ENCODE results near the gene GARIN3.

The GARIN3 gene

DNA sequence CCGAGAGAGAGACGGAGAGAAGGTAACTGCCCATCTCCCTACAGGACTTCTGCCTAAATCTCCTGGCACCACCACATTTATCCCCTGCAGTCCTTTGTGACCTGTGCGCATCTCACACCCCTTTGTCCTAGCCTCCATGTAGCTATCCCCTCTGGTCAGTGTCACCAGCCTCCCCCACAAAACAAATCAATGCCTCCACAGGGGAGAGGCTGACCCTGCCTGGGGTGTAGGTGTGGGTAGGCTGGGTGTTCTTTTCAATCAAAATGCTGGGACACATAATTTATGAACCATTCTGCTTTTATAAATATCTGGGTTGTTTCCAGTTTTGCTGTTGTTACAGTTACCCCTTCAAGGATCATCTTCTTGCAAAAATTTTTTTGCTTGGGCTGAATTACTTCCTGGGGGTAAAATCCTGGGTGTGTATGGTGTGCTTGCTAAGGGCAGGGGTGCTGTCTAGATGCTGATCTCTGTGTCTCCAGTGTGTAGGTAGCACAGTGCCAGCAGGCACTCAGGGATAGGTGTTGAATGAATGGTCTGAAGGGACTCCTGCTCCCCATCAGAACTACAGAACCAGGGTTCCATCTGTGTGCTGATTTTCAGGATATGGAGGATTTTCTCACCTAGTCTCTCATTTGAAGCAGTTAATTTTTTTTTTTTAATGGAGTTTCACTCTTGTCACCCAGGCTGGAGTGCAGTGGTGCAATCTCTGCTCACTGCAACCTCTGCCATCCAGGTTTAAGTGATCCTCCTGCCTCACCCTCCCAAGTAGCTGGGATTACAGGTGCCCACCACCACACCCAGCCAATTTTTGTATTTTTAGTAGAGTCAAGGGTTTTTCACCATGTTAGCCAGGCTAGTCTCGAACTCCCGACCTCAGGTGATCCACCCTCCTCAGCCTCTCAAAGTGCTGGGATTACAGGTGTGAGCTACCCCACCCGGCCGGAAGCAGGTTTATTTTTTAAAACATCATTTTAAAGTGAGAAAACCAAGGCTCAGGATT, at the start of gene GARIN3:
TSS of gene GARIN3 (minus strand) at position 51 of the 1,000 bp plus-strand sequence. CDS start 96 bp downstream, outside the sequence.
- TF ChIP-seq, protein P1, sequence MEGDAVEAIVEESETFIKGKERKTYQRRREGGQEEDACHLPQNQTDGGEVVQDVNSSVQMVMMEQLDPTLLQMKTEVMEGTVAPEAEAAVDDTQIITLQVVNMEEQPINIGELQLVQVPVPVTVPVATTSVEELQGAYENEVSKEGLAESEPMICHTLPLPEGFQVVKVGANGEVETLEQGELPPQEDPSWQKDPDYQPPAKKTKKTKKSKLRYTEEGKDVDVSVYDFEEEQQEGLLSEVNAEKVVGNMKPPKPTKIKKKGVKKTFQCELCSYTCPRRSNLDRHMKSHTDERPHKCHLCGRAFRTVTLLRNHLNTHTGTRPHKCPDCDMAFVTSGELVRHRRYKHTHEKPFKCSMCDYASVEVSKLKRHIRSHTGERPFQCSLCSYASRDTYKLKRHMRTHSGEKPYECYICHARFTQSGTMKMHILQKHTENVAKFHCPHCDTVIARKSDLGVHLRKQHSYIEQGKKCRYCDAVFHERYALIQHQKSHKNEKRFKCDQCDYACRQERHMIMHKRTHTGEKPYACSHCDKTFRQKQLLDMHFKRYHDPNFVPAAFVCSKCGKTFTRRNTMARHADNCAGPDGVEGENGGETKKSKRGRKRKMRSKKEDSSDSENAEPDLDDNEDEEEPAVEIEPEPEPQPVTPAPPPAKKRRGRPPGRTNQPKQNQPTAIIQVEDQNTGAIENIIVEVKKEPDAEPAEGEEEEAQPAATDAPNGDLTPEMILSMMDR (IDR thresholded peaks at IDR 0.05; ENCODE audit: insufficient read depth, low read length, poor library complexity, severe bottlenecking), result no peak
- Histone ChIP-seq H3K36me3 (ENCODE audit: control insufficient read depth, insufficient read depth, low read length) (no peaks in the 10 kb centered on the region), H3K4me3 (replicated peaks; ENCODE audit: low read depth, low read length) (no peak within 1 kb of the TSS), H3K27me3 (replicated peaks; ENCODE audit: control insufficient read depth, insufficient read depth, low read length) (no peaks in the 10 kb centered on the region)
- no peak for DNase-seq (ENCODE audit: extremely low read depth, insufficient read length)

DNA sequence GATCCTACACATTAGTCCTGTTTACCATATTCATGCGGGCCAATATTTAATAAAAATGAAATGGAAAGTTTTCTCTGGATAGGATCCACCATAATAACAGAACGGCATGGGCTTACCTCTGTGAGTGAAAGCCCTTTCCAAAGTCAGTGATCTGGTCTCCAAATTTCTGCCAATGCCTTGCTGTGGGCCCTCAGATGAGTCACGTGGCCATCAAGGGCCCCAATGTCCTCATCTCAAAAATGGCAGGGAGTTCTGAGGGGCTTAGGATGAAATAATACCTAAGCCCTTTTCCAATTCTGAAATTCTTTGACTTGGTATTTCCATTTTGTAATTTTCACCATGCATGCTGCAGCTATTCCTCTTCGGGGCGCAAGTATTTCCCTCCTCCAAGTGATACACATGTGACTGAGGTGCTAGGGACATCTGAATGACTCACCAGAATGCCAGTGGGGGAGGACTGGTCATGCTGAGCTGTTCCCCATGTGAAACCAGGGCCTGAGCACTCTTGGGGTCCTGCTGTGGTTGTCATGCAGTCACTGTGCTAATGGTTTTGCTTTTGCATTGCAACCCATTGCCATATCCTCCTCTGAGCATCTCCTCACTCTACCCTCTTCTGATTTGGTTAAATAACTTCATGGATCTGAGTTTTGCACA, 49.6 kb upstream of the GARIN3 start:
- no peaks in the 10 kb centered on the region for H3K36me3 ChIP-seq (ENCODE audit: control insufficient read depth, insufficient read depth, low read length)
- DNase-seq (ENCODE audit: extremely low read depth, insufficient read length), result no peak
- TF ChIP-seq, protein P1 (IDR thresholded peaks at IDR 0.05; ENCODE audit: insufficient read depth, low read length, poor library complexity, severe bottlenecking), result no peak
- no peak overlapping the region for H3K4me3 ChIP-seq (replicated peaks; ENCODE audit: low read depth, low read length)
- no peaks in the 10 kb centered on the region for H3K27me3 ChIP-seq (replicated peaks; ENCODE audit: control insufficient read depth, insufficient read depth, low read length)

DNA sequence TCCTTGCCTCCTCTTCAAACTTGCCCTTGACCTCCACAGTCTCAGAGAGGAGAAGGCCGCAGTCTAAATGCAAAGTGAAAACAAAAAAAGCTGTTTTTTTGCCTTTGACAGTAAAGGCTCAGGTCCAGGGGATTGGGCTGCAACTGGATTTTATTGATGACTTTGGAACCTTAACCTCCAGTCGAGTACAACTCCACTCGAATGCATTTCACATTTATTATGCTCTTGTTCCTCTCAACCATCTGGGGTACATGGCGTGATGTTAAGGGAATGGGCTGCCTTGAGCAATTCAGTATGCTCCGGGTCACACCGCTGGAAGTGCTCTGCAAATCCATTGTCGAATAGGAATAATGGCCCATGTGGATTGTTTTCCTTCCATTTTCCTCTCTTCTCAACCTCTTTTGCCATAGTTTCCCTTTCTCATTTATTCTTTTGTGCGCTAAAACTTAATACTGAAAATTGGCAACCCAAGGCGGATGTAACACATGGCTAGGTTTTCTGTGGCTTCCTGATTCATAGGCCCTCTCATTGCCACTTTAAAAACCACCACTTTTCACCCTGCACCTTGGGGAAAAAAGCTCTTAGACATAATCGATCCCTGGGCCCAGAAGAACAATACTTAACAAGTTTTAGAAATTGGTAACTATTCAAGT, 48.9 kb upstream of the GARIN3 start:
- TF ChIP-seq, protein P1 (IDR thresholded peaks at IDR 0.05; ENCODE audit: insufficient read depth, low read length, poor library complexity, severe bottlenecking), result no peak
- Histone ChIP-seq H3K36me3 (ENCODE audit: control insufficient read depth, insufficient read depth, low read length) (no peaks in the 10 kb centered on the region), H3K27me3 (replicated peaks; ENCODE audit: control insufficient read depth, insufficient read depth, low read length) (no peaks in the 10 kb centered on the region), H3K4me3 (replicated peaks; ENCODE audit: low read depth, low read length) (no peak overlapping the region; the same call in 1 of the 2 replicates)
- no peak for DNase-seq (ENCODE audit: extremely low read depth, insufficient read length)

DNA sequence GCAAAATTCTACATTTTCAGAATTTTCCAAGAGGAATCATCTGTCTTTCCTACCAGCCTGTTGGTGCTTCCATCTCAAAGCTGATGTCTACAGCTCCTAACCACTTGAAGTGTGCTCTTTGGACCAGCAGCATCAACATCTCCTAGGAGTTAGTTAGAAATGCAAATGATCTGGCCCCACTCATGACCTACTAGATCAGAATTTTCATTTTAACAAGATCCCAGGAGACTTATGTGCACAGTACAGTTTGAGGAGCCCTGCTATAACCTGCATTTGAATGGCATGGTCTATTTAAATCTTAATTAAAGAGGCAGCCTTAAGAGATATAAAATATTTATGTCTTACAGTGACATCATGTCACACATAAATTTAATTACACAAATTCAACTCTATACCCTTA, 48.4 kb upstream of the GARIN3 start:
- TF ChIP-seq, protein P1 (IDR thresholded peaks at IDR 0.05; ENCODE audit: insufficient read depth, low read length, poor library complexity, severe bottlenecking), result no peak
- Histone ChIP-seq H3K4me3 (replicated peaks; ENCODE audit: low read depth, low read length) (no peak overlapping the region), H3K36me3 (ENCODE audit: control insufficient read depth, insufficient read depth, low read length) (no peaks in the 10 kb centered on the region)

DNA sequence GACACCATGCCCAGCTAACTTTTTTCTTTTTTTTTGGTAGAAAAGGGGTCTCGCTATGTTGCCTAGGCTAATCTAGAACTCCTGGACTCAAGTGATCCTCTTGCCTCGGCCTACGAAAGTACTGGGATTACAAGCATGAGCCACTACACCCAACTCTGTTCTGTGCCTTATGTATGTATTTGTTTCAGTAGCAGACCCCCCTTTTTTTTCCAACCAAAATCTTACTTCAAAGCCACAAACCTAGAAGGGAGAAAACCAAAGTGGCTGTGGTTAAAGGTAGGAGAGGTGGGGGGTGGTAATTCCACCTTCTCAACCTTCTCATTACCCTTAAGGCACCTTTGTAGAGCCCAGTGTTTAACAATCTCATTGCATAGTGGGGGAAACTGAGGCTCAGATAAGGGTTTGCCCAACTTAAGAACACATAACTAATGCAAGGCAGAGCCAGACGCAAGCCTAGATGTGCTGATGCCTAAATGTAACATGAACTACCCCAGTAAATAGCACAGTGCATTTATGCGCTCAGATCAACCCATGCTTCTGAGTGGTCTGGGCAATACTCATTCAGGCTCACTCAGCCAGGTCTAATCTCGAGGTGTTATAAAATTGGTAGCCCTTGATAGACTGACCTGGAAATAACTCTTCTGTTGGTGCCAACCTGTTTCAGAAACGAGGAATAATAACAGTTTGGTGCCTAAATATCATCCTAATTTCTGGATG, 47.6 kb upstream of the GARIN3 start:
- no peak for DNase-seq (ENCODE audit: extremely low read depth, insufficient read length)
- TF ChIP-seq, protein P1 (IDR thresholded peaks at IDR 0.05; ENCODE audit: insufficient read depth, low read length, poor library complexity, severe bottlenecking), result no peak
- Histone ChIP-seq H3K36me3 (ENCODE audit: control insufficient read depth, insufficient read depth, low read length) (no peaks in the 10 kb centered on the region), H3K4me3 (replicated peaks; ENCODE audit: low read depth, low read length) (no peak overlapping the region), H3K27me3 (replicated peaks; ENCODE audit: control insufficient read depth, insufficient read depth, low read length) (no peaks in the 10 kb centered on the region)

More for the DNA sequence above, 48.4 kb upstream of the GARIN3 start:
- H3K27me3 ChIP-seq (replicated peaks; ENCODE audit: control insufficient read depth, insufficient read depth, low read length), result no peaks in the 10 kb centered on the region
- no peak for DNase-seq (ENCODE audit: extremely low read depth, insufficient read length)

Data from GM06990 (cell line).